Fibroblast of villous mesenchyme (primary cell): ENCODE measurements around the gene RSAD1. TPM values are rescaled to one million over a fixed set of nuclear protein-coding genes. Genes with fewer than 3 reads are reported as not detected.

Source experiments
- DNase-seq: peaks from one replicate; pipeline ENCODE4 v3.0.0-alpha.2; 2010; ENCODE audit warnings: low read depth
- H3K4me3 ChIP-seq: 2 replicates; pipeline ENCODE4 v1.5.1; 2011; ENCODE audit warnings: low read depth, mild to moderate bottlenecking, low read length
- total RNA-seq: library from RNA; depleted of rRNA; stranded (reverse); fragments of >200 nt; gene quantifications from 2 replicates; pipeline ENCODE4 v1.2.3, GENCODE V29; 2012
- TF ChIP-seq, protein P1 (sequence below): IDR thresholded peaks from 2 replicates; pipeline ENCODE4 v1.5.1; 2012; ENCODE audit warnings: low read depth, mild to moderate bottlenecking, low read length; ENCODE audit not compliant: insufficient read depth

Gene RSAD1
- total RNA-seq, 1 donor, result 16.8 TPM

DNA sequence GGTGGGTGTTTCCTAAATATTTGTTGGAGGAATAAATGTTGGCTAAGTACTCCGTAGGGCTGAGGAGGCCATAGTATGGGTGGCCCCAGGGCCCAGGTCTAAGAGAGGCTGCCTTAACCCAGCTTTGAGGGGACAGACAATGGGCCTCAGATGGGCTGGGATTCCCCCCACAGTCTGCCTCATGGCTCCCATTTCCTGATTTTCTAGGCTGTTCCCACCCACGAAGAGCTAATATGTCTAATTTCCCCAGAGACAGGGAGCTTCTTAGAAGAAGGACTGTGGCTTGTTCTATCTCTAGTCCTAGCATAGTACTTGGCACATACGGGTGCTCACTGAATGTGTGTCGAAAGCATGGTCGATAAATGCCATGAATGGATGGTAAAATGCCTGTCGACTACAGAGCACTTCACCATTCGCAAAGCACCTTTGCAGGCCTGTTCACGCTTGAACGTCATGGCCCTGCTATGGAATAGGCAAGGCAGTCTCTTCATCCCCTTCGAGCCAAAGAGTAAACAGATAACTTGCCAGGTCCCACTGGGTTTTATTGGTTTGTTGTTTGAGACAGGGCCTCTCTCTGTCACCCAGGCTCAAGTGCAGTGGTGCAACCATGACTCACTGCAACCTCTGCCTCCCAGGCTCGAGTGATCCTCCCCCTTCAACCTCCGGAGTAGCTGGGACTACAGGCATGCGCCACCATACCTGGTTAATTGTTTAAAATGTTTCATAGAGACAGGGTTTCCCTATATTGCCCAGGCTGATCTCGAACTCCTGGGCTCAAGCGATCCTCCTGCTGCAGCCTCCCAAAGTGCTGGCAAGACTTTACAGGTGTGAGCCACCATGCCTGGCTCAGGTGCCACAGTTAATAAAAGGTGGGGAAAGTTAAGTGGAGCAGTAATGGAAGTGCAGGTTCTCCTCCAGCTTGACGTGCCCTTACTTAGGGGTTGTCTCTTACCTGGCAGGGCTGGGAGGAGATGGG lies 19.7 kb upstream of the RSAD1 start:
- TF ChIP-seq, protein P1, sequence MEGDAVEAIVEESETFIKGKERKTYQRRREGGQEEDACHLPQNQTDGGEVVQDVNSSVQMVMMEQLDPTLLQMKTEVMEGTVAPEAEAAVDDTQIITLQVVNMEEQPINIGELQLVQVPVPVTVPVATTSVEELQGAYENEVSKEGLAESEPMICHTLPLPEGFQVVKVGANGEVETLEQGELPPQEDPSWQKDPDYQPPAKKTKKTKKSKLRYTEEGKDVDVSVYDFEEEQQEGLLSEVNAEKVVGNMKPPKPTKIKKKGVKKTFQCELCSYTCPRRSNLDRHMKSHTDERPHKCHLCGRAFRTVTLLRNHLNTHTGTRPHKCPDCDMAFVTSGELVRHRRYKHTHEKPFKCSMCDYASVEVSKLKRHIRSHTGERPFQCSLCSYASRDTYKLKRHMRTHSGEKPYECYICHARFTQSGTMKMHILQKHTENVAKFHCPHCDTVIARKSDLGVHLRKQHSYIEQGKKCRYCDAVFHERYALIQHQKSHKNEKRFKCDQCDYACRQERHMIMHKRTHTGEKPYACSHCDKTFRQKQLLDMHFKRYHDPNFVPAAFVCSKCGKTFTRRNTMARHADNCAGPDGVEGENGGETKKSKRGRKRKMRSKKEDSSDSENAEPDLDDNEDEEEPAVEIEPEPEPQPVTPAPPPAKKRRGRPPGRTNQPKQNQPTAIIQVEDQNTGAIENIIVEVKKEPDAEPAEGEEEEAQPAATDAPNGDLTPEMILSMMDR, result no peak
- peak; percentile 77 for DNase-seq
- no peak overlapping the region for H3K4me3 ChIP-seq

DNA sequence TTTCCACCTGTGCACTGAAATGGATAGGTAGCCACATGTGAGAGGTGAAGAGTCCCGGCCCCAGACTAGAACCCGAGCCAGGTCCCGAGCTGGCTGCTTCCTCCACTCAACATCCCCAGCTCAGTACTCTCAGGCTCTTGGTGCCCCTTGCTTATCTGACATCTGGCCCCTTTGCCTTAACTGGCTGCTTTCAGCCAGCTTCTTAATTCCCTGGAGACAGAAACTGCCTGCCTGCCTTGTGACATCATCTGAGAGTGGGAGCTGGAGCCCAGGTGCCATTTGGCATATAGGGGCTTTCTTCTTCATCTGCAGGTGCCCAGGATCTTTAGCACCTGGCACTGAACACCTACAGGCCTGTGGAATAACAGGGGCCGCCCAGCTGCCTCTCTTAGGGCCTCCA lies 18.9 kb upstream of the RSAD1 start:
- peak; percentile 8 for DNase-seq
- TF ChIP-seq, protein P1, result no peak
- no peak overlapping the region for H3K4me3 ChIP-seq

DNA sequence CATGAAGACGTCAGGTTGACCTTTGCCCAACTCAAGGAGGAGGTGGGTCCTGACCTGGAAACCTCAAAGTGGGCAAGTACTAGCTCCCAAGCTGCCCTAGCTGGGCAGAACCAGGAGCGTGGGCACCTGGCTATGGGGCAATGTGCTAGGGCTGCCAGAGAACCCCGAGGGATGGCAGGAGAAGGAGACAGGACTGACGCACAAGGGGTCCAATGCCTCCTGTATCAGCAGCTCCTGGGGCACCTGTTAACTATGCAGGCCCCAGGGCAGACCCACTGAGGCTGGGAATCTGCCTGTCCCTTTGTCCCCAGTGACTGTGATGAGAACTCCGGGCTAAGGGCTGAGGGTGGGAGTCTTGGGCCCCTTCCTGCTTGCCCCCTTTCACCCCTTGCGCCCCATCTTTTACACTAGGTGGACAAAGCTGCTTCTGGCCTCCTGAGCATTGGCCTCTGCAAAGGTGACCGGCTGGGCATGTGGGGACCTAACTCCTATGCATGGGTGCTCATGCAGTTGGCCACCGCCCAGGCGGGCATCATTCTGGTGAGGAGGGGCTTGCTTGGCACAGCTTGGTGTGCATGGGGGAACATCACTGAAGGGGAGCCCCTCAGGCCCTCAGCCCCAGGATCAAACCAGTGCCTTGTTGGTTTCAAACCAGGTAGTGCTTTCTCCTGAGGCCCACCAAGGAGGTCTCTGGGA lies 17.7 kb upstream of the RSAD1 start:
- H3K4me3 ChIP-seq, result no peak overlapping the region
- no peak for DNase-seq
- TF ChIP-seq, protein P1, result no peak

- TF ChIP-seq, protein P1, result no peak
- no peak overlapping the region for H3K4me3 ChIP-seq
- DNase-seq, result no peak
Measured at GRCh38 chr17:50461550-50462132, 17.0 kb upstream of the RSAD1 start.

DNA sequence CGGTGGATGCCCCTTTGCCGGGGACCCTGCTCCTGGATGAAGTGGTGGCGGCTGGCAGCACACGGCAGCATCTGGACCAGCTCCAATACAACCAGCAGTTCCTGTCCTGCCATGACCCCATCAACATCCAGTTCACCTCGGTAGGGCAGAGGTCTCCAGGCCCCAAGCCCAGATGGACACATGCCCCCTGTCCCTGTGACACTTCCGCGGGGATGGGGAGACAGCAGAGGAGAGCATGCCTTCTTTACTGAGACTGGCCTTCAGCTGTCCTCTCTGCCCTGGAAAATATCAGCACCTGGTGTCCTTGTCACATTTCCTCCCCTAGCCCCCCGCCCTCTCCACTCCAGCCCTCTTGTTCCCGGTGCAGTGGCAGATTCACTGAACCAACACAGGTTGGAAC lies 16.2 kb upstream of the RSAD1 start:
- no peak overlapping the region for H3K4me3 ChIP-seq
- TF ChIP-seq, protein P1, result no peak
- DNase-seq, result no peak

- TF ChIP-seq, protein P1, result no peak
- no peak for DNase-seq
- H3K4me3 ChIP-seq, result no peak overlapping the region
Measured at GRCh38 chr17:50464121-50464520, 14.5 kb upstream of the RSAD1 start.
